HUES64 (cell line): Measurements from ENCODE around the gene OR5AS1. TPM values are rescaled to one million over a fixed set of nuclear protein-coding genes. Genes with fewer than 3 reads are reported as not detected.
"Not testable (repeated sequence)": the region's sequence is repeated elsewhere in the genome, so short reads cannot be mapped to it uniquely, and the experiment has no call there.

Source experiments
- H3K27ac ChIP-seq: 2 replicates; pipeline ENCODE4 v1.7.0; 2013; ENCODE audit warnings: low read depth, low read length, inconsistent platforms
- H3K27me3 ChIP-seq: 2 replicates; pipeline ENCODE4 v1.6.1; 2013; ENCODE audit warnings: mild to moderate bottlenecking, low read length; ENCODE audit not compliant: insufficient read depth
- H3K36me3 ChIP-seq: 2 replicates; pipeline ENCODE4 v1.6.1; 2013; ENCODE audit warnings: mild to moderate bottlenecking, low read length; ENCODE audit not compliant: insufficient read depth
- H3K4me1 ChIP-seq: 2 replicates; pipeline ENCODE4 v1.6.1; 2013; ENCODE audit warnings: mild to moderate bottlenecking, low read length, moderate library complexity; ENCODE audit not compliant: insufficient read depth
- H3K4me3 ChIP-seq: 2 replicates; pipeline ENCODE4 v1.5.1; 2013; ENCODE audit warnings: mild to moderate bottlenecking, low read length, moderate library complexity
- H3K9ac ChIP-seq: 2 replicates; pipeline ENCODE4 v1.6.1; 2013; ENCODE audit warnings: mild to moderate bottlenecking, low read depth, low read length
- H3K9me3 ChIP-seq: 2 replicates; pipeline ENCODE4 v1.6.1; 2013; ENCODE audit warnings: low read depth, low read length; ENCODE audit not compliant: insufficient read depth
- WGBS: fragments of 150-250, 120-280 bp; methylation state at CpG from one replicate; pipeline ENCODE4 v1.1.7; 2013; ENCODE audit warnings: missing lambda C conversion rate; 5-methylcytosine and 5-hydroxymethylcytosine counted together
- polyA plus RNA-seq, 2 experiments: library from polyadenylated mRNA; stranded (reverse); fragments of 50-300 nt; gene quantifications; one replicate each; pipeline ENCODE4 v1.2.3, GENCODE V29; 2013

OR5AS1 gene
- not detected for polyA plus RNA-seq (2013, experiment 1 of 2)
- not detected for polyA plus RNA-seq (2013, experiment 2 of 2)

- no peaks in the 10 kb centered on the region for H3K36me3 ChIP-seq
- no peak within 1 kb of the TSS for H3K4me3 ChIP-seq
- no peak within 1 kb of the TSS for H3K9ac ChIP-seq
- no peaks in the 10 kb centered on the region for H3K9me3 ChIP-seq
- H3K27me3 ChIP-seq, result no peaks in the 10 kb centered on the region
- H3K4me1 ChIP-seq, result no peaks in the 10 kb centered on the region
- H3K27ac ChIP-seq, result no peak within 1 kb of the TSS
Measured at GRCh38 chr11:56027354-56027753, at the start of gene OR5AS1. TSS of gene OR5AS1 (plus strand) at chr11:56027654. CDS start at chr11:56030419, 2,765 bp downstream.

- 100% methylated on average over 2 of the region's 2 CpGs for WGBS
- no peak within 1 kb of the TSS for H3K9ac ChIP-seq
- peaks cover 20% of the 10 kb centered on the region; the same call in 1 of the 2 replicates for H3K4me1 ChIP-seq
- no peak within 1 kb of the TSS for H3K4me3 ChIP-seq
- no peaks in the 10 kb centered on the region for H3K36me3 ChIP-seq
- peaks cover 11% of the 10 kb centered on the region; the same call in 1 of the 2 replicates for H3K9me3 ChIP-seq
- no peaks in the 10 kb centered on the region for H3K27me3 ChIP-seq
- no peak within 1 kb of the TSS for H3K27ac ChIP-seq
Measured at GRCh38 chr11:55994525-55994924, 32.9 kb upstream of the OR5AS1 start, which contains the start of gene OR5F1. TSS of gene OR5F1 (minus strand) at chr11:55994625. CDS start at chr11:55994625, 0 bp downstream.

- Histone ChIP-seq H3K9ac (no peak overlapping the region), H3K27ac (no peak overlapping the region), H3K36me3 (no peaks in the 10 kb centered on the region), H3K4me1 (no peaks in the 10 kb centered on the region), H3K9me3 (no peaks in the 10 kb centered on the region), H3K27me3 (no peaks in the 10 kb centered on the region), H3K4me3 (no peak overlapping the region)
Measured at GRCh38 chr11:56010716-56011115, 16.7 kb upstream of the OR5AS1 start.

- Histone ChIP-seq H3K4me3 (no peak overlapping the region), H3K9me3 (no peaks in the 10 kb centered on the region), H3K27me3 (no peaks in the 10 kb centered on the region), H3K36me3 (no peaks in the 10 kb centered on the region), H3K9ac (no peak overlapping the region), H3K27ac (no peak overlapping the region), H3K4me1 (no peaks in the 10 kb centered on the region)
- WGBS, result 90% methylated on average over 1 of the region's 2 CpGs
Measured at GRCh38 chr11:56013805-56014204, 13.6 kb upstream of the OR5AS1 start.

GRCh38 chr11:56045538-56045937, 18.1 kb downstream of the OR5AS1 start:
- no peaks in the 10 kb centered on the region for H3K4me1 ChIP-seq
- no peaks in the 10 kb centered on the region for H3K36me3 ChIP-seq
- no peak overlapping the region for H3K9ac ChIP-seq
- no peak overlapping the region for H3K27ac ChIP-seq
- H3K27me3 ChIP-seq, result no peaks in the 10 kb centered on the region
- no peak overlapping the region for H3K4me3 ChIP-seq
- 0 out of 2 replicates have a peak, but pooled peaks cover 2% of the 10 kb centered on the region for H3K9me3 ChIP-seq
- 89% methylated on average over 1 of the region's 1 CpG for WGBS

- Histone ChIP-seq H3K36me3 (no peaks in the 10 kb centered on the region), H3K9me3 (0 out of 2 replicates have a peak, but pooled peaks cover 2% of the 10 kb centered on the region), H3K4me1 (no peaks in the 10 kb centered on the region), H3K4me3 (no peak overlapping the region), H3K9ac (no peak overlapping the region), H3K27ac (no peak overlapping the region), H3K27me3 (no peaks in the 10 kb centered on the region)
- WGBS, result 50% methylated on average over 2 of the region's 4 CpGs
Measured at GRCh38 chr11:56048480-56048879, 21.0 kb downstream of the OR5AS1 start.

- 100% methylated on average over 2 of the region's 2 CpGs for WGBS
- Histone ChIP-seq H3K27ac (no peak overlapping the region), H3K36me3 (no peaks in the 10 kb centered on the region)
Measured at GRCh38 chr11:56049487-56049886, 22.0 kb downstream of the OR5AS1 start.

GRCh38 chr11:56056366-56056765, 28.9 kb downstream of the OR5AS1 start:
- Histone ChIP-seq H3K27ac (peak overlapping the region; percentile 94), H3K4me1 (peaks cover 41% of the 10 kb centered on the region), H3K4me3 (peak overlapping the region; percentile 29; the same call in 1 of the 2 replicates)
- H3K9ac ChIP-seq, H3K36me3 ChIP-seq, H3K27me3 ChIP-seq, H3K9me3 ChIP-seq: not testable (repeated sequence)
- 29% methylated on average over 4 of the region's 4 CpGs for WGBS

More at GRCh38 chr11:56049487-56049886, 22.0 kb downstream of the OR5AS1 start:
- H3K9me3 ChIP-seq, result no peaks in the 10 kb centered on the region
- H3K27me3 ChIP-seq, result no peaks in the 10 kb centered on the region
- no peaks in the 10 kb centered on the region for H3K4me1 ChIP-seq
- H3K9ac ChIP-seq, result no peak overlapping the region
- no peak overlapping the region for H3K4me3 ChIP-seq

GRCh38 chr11:56057661-56058237, 30.3 kb downstream of the OR5AS1 start:
- WGBS, result 25% methylated on average over 4 of the region's 7 CpGs
- H3K27ac ChIP-seq, result peak overlapping the region; percentile 94
- H3K4me3 ChIP-seq, H3K36me3 ChIP-seq, H3K9me3 ChIP-seq, H3K27me3 ChIP-seq: not testable (repeated sequence)
- H3K4me1 ChIP-seq, result peaks cover 46% of the 10 kb centered on the region
- H3K9ac ChIP-seq, result peak overlapping the region; percentile 66

- not testable (repeated sequence) for H3K27me3 ChIP-seq, H3K36me3 ChIP-seq, H3K9me3 ChIP-seq, H3K4me3 ChIP-seq
- Histone ChIP-seq H3K27ac (peak overlapping the region; percentile 94), H3K4me1 (peaks cover 46% of the 10 kb centered on the region), H3K9ac (peak overlapping the region; percentile 52; the same call in 1 of the 2 replicates)
- 55% methylated on average over 7 of the region's 7 CpGs for WGBS
Measured at GRCh38 chr11:56058260-56058780, 30.9 kb downstream of the OR5AS1 start.

- H3K9ac ChIP-seq, result no peak overlapping the region
- no peak overlapping the region for H3K4me3 ChIP-seq
- 86% methylated on average over 2 of the region's 2 CpGs for WGBS
- H3K27me3 ChIP-seq, result no peaks in the 10 kb centered on the region
- no peaks in the 10 kb centered on the region for H3K4me1 ChIP-seq
- H3K36me3 ChIP-seq, result no peaks in the 10 kb centered on the region
- no peak overlapping the region for H3K27ac ChIP-seq
- no peaks in the 10 kb centered on the region for H3K9me3 ChIP-seq
Measured at GRCh38 chr11:56066980-56067379, 39.5 kb downstream of the OR5AS1 start.
